Smooth muscle cell (in vitro differentiated cells): ENCODE results near the gene RPS8. TPM values are rescaled to one million over a fixed set of nuclear protein-coding genes. Genes with fewer than 3 reads are reported as not detected.

Experiments used
- DNase-seq: peaks from one replicate; lab custom pipeline; 2025; ENCODE audit not compliant: unreplicated experiment; lab: John Stamatoyannopoulos, UW
- H2AFZ ChIP-seq: fragments of 200-600 bp; sonication (generic); 2 replicates; pipeline ENCODE4 v1.6.0; 2016; ENCODE audit warnings: antibody characterized with exemption, low read depth, mild to moderate bottlenecking
- H3F3A ChIP-seq: fragments of 200-600 bp; sonication (generic); 2 replicates; pipeline ENCODE4 v1.6.0; 2017; ENCODE audit warnings: antibody characterized with exemption, low read depth
- H3K27ac ChIP-seq: fragments of 200-600 bp; sonication (generic); 2 replicates; pipeline ENCODE4 v1.5.1; 2016; ENCODE audit warnings: low read depth, mild to moderate bottlenecking
- H3K27me3 ChIP-seq: fragments of 200-600 bp; sonication (generic); 2 replicates; pipeline ENCODE4 v1.6.1; 2016; ENCODE audit warnings: low read depth, mild to moderate bottlenecking
- H3K36me3 ChIP-seq: fragments of 200-600 bp; sonication (generic); 2 replicates; pipeline ENCODE4 v1.5.1; 2016; ENCODE audit warnings: low read depth
- H3K4me1 ChIP-seq: fragments of 200-600 bp; sonication (generic); 2 replicates; pipeline ENCODE4 v1.5.1; 2016; ENCODE audit warnings: low read depth
- H3K4me2 ChIP-seq: fragments of 200-600 bp; sonication (generic); 2 replicates; pipeline ENCODE4 v1.6.0; 2016; ENCODE audit warnings: mild to moderate bottlenecking
- H3K4me3 ChIP-seq: fragments of 200-600 bp; sonication (generic); 2 replicates; pipeline ENCODE4 v1.5.1; 2016; ENCODE audit warnings: mild to moderate bottlenecking
- H3K79me2 ChIP-seq: fragments of 200-600 bp; sonication (generic); 2 replicates; pipeline ENCODE4 v1.6.0; 2016; ENCODE audit warnings: low read depth, mild to moderate bottlenecking
- H3K9ac ChIP-seq: fragments of 200-600 bp; sonication (generic); 2 replicates; pipeline ENCODE4 v1.6.0; 2016; ENCODE audit warnings: low read depth
- H3K9me3 ChIP-seq: fragments of 200-600 bp; sonication (generic); replicated peaks from 2 replicates; pipeline ENCODE4 v1.5.1; 2016; ENCODE audit warnings: low read depth
- H4K20me1 ChIP-seq: fragments of 200-600 bp; sonication (generic); 2 replicates; pipeline ENCODE4 v1.6.0; 2016; ENCODE audit warnings: low read depth
- CTCF ChIP-seq: fragments of 200-600 bp; sonication (generic); IDR thresholded peaks from 2 replicates; pipeline ENCODE4 v1.5.1; 2017; ENCODE audit warnings: borderline replicate concordance, mild to moderate bottlenecking, antibody characterized with exemption; ENCODE audit not compliant: insufficient read depth, poor library complexity, severe bottlenecking
- WGBS: methylation state at CpG from one replicate; pipeline ENCODE4 v1.1.7; 2016; ENCODE audit warnings: low lambda C conversion rate; 5-methylcytosine and 5-hydroxymethylcytosine counted together
- polyA plus RNA-seq: library from polyadenylated mRNA; unstranded; fragments of >200 nt; fragmentation: Nextera tagmentation; extraction: Ambion mirVana; gene quantifications from 2 replicates; pipeline ENCODE4 v1.2.1, GENCODE V29; 2016
- total RNA-seq: library from RNA; depleted of rRNA; stranded (reverse); fragments of >200 nt; gene quantifications from 2 replicates; pipeline ENCODE4 v1.2.3, GENCODE V29; 2014

The RPS8 gene
- total and polyA plus RNA-seq, 2 experiments from 2014 or later = 478 to 2,330 TPM

- no peaks in the 10 kb centered on the region for H3K9me3 ChIP-seq
- H4K20me1 ChIP-seq = peaks cover 34% of the 10 kb centered on the region
- no peak overlapping the region for H3K4me3 ChIP-seq
- H3K9ac ChIP-seq = no peak overlapping the region
- TF ChIP-seq CTCF = no peak
- DNase-seq = no peak
- no peaks in the 10 kb centered on the region for H3K27me3 ChIP-seq
- H3F3A ChIP-seq = peaks cover 35% of the 10 kb centered on the region
- H3K4me2 ChIP-seq = no peak overlapping the region
- H3K4me1 ChIP-seq = peaks cover 51% of the 10 kb centered on the region
- peak overlapping the region; percentile 100 for H3K27ac ChIP-seq
- no peaks in the 10 kb centered on the region for H3K36me3 ChIP-seq
- H3K79me2 ChIP-seq = peaks cover 53% of the 10 kb centered on the region
- WGBS = 95% methylated on average over 20 of the region's 20 CpGs
- H2AFZ ChIP-seq = no peak overlapping the region
These were observed 30.1 kb downstream of the RPS8 start for GRCh38 chr1:44805311-44806024.

- Histone ChIP-seq H2AFZ (no peak overlapping the region), H3K27ac (peak overlapping the region; percentile 100), H3K79me2 (peaks cover 46% of the 10 kb centered on the region), H4K20me1 (peaks cover 27% of the 10 kb centered on the region), H3K4me2 (peak overlapping the region; percentile 50), H3K36me3 (no peaks in the 10 kb centered on the region), H3K27me3 (no peaks in the 10 kb centered on the region), H3K4me3 (no peak overlapping the region), H3K9ac (peak overlapping the region; percentile 98), H3K4me1 (peaks cover 56% of the 10 kb centered on the region), H3K9me3 (no peaks in the 10 kb centered on the region), H3F3A (peaks cover 37% of the 10 kb centered on the region)
- no peak for TF ChIP-seq CTCF
- 97% methylated on average over 68 of the region's 70 CpGs for WGBS
- DNase-seq = no peak
These were observed 30.8 kb downstream of the RPS8 start for GRCh38 chr1:44806025-44806703.

DNA sequence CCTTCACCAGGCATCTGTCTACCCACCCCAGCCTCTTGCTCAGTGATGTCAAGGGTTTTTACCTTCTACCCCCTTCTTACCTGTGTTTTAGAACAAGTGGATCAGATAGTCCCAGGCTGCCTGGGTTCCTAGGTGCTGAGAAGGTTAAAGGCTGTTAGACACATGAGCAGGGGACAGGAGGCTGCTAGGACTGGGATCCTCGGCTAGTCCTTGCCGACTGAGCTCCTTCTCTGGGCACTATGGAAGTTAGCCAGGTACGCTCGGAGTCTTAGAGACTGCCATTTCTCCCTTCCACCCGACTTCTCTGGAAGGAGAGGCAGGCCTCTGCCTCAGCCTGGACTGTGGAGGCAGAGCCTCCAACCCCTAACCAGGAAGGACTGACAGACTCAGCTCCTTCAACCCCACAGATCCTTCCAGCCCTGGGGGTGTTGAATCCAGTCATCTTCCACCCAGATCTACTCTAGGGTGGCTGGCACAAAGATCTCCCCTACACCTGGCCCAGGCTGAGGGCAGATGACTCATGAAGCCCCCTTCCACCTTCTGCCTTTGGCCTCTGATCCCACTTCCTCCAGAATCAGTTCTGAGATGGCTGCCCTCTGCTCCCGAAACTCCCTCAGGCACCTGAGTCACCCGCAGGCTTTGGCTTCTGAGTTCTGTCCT is 31.5 kb downstream of the RPS8 start, which contains the start of gene DYNLT4:
DYNLT4 (minus strand) TSS at position 648 of the 660 bp plus-strand sequence. CDS start 683 bp downstream, outside the sequence.
- no peak for DNase-seq
- H3K4me2 ChIP-seq = peak within 1 kb of the TSS; percentile 91
- 60% methylated on average over 7 of the region's 7 CpGs for WGBS
- H2AFZ ChIP-seq = no peak within 1 kb of the TSS
- no peak for TF ChIP-seq CTCF
- H3F3A ChIP-seq = peaks cover 37% of the 10 kb centered on the region
- no peaks in the 10 kb centered on the region for H3K36me3 ChIP-seq
- H3K27ac ChIP-seq = peak within 1 kb of the TSS; percentile 100
- no peaks in the 10 kb centered on the region for H3K9me3 ChIP-seq
- peaks cover 40% of the 10 kb centered on the region for H3K79me2 ChIP-seq
- peak within 1 kb of the TSS; percentile 98 for H3K9ac ChIP-seq
- peaks cover 22% of the 10 kb centered on the region for H4K20me1 ChIP-seq
- peak within 1 kb of the TSS; percentile 40 for H3K4me3 ChIP-seq
- no peaks in the 10 kb centered on the region for H3K27me3 ChIP-seq
- peaks cover 54% of the 10 kb centered on the region for H3K4me1 ChIP-seq
